Dermis microvascular lymphatic vessel endothelial cell (primary cell): ENCODE results near the gene FKBP8. TPM values are rescaled to one million over a fixed set of nuclear protein-coding genes. Genes with fewer than 3 reads are reported as not detected.

Source experiments
- DNase-seq, 2 donors: peaks; one replicate each; pipeline versions ENCODE4 v3.0.0 to v3.0.0-alpha.2; 2010; ENCODE audit warnings: low read depth in 2 of 2
- total RNA-seq: library from RNA; depleted of rRNA; stranded (reverse); fragments of >200 nt; gene quantifications from 2 replicates; pipeline ENCODE4 v1.2.1, GENCODE V29; 2014

Gene FKBP8
- total RNA-seq, 1 donor from 2014 or later: 141 TPM

- DNase-seq: no peak
These were observed 39.9 kb downstream of the FKBP8 start for GRCh38 chr19:18503337-18503970.

- DNase-seq: no peak
These were observed 40.6 kb downstream of the FKBP8 start for GRCh38 chr19:18502638-18503294.

GRCh38 chr19:18502246-18502637 lies 41.1 kb downstream of the FKBP8 start:
- no peak for DNase-seq

DNA sequence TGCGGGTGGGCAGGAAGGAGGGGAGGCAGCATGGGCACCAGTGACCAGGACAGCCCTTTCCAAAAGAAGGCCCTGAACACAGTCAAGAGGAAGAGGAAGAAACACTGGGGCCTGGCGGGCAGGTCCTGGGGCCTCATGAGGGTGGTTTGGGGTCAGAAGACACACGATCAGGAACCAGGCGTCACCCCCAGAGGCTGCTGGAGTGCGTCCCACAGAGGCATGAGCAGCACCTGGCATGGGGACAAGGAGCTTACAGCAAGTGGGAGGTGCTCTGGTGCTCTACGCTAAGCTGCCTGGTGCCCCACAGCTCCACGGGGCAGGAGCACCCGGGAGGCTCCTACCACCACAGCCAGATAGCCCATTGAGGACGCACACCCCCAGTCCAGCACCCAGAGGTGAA lies 41.5 kb downstream of the FKBP8 start:
- DNase-seq: no peak

GRCh38 chr19:18501351-18501750 lies 42.0 kb downstream of the FKBP8 start:
- DNase-seq: no peak

DNA sequence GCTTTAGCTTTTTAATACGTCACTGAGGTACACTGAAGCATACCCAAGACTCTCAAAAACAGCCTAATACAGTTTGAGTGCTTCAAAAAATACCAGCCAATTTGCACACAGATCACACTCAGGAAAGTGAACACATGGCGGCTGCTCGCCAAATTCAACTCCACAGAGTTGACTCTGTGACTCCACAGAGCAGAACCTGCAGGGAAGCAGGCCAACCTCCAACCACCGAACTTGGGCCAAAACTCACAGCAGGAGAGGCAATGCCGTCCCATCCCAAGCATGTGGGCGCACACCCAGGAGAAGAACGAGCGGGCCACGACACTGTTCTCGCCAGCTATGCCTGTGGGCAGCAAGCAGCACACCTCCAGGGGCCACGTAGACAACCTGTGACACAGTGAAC lies 42.6 kb downstream of the FKBP8 start:
- no peak for DNase-seq

DNA sequence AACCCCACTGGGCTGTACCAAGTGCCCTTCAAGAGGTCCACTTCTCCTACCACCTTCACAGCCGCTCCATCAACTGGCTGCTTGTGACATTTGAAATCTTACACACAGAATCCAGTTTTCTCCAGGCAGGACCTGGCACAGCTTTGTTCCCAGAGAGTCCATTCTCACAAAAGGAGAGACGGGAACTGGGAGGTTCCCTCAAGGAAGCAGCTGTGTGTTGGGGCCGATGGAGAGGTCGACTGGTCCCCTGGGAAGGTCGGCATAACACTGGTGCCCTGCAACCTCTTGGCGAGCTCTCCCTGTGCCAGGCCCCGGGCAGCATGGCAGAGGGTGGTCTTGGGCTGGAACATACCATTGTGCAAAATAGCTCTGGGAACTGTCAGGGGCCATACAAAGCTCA lies 43.0 kb downstream of the FKBP8 start:
- DNase-seq: peak in 1 of 2 donors; percentile 58

DNA sequence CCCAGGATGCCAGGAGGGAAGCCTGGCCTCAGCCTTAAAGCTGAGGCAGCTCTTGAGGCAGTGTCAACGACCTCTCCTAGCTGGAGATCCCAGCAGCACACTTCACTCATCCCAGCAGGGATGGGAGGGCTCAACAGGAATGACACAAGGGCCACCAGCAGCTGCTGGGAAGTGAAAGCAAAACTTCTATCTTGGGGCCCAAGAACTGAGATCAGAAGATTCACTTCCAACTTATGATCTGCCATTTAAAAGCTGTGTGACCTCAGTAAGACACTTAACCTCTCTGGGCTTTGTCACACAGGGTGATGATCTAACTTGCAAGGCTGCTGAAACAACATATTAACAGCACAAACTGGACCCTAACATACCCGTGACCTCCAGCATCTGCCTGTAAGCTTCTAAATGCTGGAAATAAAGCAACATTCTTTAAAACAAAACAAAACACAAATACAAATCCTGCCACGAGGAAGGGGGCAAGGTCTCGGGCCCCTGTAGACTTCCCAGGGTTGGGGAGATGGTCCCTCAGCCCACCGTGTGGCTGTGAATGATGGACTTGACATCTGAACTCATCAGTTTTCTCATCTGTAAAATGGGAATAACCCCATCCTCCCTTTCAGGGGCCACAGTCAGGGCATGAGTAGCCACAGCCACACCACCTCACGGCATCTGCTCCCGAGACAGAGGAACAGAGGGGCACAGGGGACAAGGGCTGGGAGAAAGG lies 44.2 kb downstream of the FKBP8 start:
- no peak for DNase-seq

DNA sequence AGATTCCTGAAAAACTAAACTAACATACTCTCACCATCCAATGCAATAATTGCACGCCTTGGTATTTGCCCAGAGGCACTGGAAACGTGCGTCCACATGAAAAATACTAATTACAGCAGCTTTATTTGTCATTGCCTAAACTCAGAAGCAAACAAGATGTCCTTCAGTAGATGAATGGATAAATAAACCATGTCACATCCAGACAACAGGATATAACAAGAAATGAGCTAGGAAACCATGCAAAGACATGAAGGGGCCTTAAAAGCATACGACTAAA lies 46.5 kb downstream of the FKBP8 start:
- DNase-seq: no peak

- DNase-seq: peak in 1 of 2 donors; percentile 42
These were observed 47.0 kb downstream of the FKBP8 start for GRCh38 chr19:18496167-18496979.

DNA sequence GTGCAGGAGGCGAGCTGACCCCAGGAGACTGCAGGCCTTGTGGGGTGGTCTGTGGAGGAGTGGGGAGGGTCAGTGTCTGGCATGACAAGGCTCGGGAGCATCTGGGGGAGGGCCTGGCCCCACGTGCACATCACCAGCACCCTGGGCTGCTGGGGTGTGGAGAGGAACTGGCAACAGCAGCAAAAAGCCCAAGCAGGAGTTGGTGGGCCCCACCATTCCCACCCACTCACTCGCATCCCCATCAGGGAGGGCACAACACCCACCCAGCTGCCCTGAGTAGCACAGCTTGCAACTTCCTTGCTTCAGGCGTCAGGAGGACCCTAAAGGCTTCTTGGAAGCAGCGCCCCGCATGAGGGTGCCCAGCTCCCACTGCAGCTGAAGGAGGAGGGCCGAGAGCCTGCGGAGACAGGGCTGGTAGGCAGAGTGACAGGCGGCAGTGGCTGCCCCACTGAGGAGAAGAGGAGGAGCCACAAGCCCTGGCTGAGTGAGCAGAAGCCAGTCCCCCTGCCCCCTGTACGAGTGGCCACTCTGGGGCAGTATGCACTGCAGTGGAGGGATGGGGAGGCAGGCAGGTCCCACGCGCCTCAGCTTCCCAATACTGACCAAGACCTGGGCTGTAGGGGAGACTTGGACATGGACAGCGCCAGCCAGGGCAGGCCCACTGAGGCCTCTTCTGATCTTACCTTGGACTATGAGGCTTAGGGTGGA lies 48.0 kb downstream of the FKBP8 start:
- DNase-seq: no peak

GRCh38 chr19:18494267-18494607 lies 49.1 kb downstream of the FKBP8 start:
- no peak for DNase-seq

DNA sequence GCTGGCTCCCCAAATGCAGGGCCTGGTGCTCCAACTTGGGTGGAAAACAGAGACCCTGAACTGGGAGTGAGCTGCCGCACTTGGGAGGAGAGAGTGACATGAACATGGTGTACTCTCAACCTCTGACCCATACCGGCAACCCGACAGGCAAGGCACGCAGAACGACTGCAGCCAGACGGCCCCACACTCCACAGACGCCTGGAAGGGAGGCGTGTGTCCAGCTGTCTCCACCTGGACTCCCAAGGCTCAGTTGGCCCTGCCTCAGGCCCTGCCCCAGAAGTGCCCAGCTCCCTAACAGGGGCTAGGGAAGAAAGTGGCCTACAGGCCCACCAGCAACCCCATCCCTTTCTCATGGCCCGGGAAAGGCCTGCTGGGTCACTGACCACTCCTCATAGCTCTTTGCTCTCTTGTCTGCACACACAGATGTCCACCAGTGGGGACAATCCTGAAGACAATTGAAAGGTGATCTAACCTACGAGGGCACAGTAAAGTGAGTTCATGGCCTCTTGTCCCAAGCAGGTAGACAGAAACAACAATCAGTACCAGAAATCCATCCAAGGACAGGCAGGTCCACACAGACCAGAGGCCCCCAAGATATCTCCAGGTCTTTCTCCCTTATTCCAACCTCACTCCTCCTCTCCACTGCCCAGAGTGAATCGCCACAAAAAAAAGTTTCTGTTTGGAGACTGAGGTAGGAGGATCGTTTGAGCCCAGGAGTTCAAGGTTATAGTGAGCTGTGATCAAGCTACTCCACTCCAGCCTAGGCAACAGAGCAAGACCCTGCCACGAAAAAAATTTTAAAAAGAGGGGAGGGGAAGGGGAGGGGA lies 49.7 kb downstream of the FKBP8 start:
- no peak for DNase-seq

- no peak for DNase-seq
These were observed 51.1 kb downstream of the FKBP8 start for GRCh38 chr19:18491995-18492953.

DNA sequence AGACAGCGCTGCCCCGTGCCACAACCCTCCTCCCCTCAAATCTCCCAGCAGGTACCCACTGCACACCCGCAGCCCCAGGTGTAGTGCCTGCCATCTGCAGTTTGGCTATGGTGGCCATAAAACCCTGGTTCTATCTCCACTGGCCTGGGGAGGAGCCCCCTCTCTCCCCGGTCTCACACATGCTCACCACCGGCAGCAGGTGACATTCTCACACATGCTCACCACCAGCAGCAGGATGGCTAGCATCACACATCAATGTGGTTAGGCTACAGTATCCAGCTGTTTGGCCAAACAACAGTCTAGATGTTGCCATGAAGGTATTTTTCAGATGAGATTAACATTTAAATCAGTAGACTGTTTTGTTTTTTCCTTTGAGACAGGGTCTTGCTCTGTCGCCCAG lies 52.6 kb downstream of the FKBP8 start:
- DNase-seq: no peak

- DNase-seq: no peak
These were observed 53.7 kb downstream of the FKBP8 start for GRCh38 chr19:18489627-18490184.

DNA sequence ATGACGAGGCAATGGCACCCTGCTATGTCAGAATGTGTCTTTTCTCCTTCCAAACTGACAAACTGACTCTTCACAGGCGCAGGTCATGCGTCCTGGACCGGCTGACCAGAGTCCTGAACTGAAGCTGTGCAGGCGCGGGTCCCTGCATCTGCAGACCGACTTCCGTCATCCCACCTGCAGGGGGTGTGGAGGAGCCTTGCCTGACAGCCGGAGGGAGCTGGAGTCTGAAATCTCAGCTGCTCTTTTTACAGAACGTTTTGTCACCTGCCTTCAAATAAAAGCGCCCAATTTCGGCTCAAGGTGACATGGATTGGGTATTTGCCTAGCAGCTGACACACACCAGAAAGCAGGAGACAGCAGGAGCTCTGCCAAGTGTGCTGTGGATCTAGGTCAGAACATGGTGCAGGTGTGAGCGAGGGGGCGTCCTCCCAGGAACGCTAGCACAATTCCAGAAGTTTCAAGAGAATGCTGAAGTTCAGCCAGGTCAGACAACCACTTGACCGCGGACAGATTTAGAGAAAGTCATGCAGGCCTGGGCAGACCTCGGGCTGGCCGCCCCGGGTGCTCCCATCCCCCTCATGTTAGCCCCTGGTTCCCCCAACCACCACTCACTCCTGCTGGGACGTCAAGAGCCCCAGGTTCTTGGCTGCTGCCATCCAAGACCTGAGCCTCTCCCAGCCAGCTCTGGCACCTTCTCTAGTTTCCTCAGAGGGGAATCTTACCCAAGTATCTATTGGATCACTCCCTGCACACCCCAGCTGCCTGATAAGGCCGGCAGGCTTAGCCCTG lies 54.3 kb downstream of the FKBP8 start:
- peak in 1 of 2 donors; percentile 46 for DNase-seq

DNA sequence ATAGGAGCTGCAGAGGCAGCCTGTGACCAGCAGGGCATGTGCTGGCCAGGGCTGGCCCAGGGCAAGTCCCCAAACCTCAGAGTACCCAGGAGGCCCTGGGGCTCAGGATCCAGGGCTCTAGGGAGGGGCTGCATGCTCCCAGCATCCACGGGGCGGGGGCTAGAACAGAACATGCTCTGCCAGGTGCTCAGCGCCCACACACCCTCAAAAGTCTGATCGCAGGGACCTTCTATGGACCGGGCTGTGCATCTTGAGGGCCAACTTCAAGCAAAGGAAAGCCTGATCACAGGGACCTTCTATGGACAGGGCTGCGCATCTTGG lies 55.0 kb downstream of the FKBP8 start:
- no peak for DNase-seq
